ENCODE data around the gene CHST9. TPM values are rescaled to one million over a fixed set of nuclear protein-coding genes. Genes with fewer than 3 reads are reported as not detected.

CHST9 gene
- total and polyA plus RNA-seq, 7 donors = 0.12 to 3.1 (median 0.95) TPM; not detected in 1

DNA sequence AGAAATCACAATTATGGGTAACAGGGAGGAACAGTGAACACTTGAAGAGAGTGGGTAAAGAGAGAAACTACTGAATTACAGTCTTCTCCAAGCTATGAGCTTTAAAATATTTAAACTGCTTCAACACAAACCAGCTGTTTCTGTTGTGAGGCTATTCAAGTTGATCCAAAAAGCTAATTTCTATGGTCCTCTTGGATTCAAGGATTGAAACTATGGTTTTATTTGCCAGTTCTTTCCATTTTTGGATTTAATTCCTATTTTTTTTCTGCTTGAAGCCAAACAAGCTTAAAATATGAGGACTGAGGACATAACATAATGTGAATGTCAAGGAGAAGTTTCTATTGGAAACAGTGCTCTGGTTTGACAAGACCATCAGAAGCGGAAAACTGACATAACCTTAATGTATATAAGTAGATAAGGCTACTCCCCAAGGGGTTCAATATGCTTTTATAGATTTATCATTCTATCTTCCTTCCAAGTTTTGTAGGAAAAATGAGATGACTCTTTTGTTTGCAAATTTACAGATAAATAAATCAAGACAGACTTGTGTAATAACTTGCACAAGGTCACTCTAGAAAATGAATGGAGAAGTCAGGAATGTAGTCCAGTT is 258.9 kb downstream of the CHST9 start:
- TF ChIP-seq POLR2AphosphoS5 (IDR thresholded peaks at IDR 0.05) (no peak), EP300 (IDR thresholded peaks at IDR 0.05) (no peak), POLR2A (IDR thresholded peaks at IDR 0.05) (no peak)
- TF ChIP-seq, protein P1, sequence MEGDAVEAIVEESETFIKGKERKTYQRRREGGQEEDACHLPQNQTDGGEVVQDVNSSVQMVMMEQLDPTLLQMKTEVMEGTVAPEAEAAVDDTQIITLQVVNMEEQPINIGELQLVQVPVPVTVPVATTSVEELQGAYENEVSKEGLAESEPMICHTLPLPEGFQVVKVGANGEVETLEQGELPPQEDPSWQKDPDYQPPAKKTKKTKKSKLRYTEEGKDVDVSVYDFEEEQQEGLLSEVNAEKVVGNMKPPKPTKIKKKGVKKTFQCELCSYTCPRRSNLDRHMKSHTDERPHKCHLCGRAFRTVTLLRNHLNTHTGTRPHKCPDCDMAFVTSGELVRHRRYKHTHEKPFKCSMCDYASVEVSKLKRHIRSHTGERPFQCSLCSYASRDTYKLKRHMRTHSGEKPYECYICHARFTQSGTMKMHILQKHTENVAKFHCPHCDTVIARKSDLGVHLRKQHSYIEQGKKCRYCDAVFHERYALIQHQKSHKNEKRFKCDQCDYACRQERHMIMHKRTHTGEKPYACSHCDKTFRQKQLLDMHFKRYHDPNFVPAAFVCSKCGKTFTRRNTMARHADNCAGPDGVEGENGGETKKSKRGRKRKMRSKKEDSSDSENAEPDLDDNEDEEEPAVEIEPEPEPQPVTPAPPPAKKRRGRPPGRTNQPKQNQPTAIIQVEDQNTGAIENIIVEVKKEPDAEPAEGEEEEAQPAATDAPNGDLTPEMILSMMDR (IDR thresholded peaks at IDR 0.05) = no peak
- Histone ChIP-seq H3K36me3 (no peaks in the 10 kb centered on the region), H3K4me3 (no peak overlapping the region), H3K9me3 (no peaks in the 10 kb centered on the region), H3K4me1 (no peaks in the 10 kb centered on the region), H3K27me3 (no peaks in the 10 kb centered on the region), H3K27ac (no peak overlapping the region)
- intact Hi-C loops (cut with DNase I) = no loop called here
- DNase-seq = no peak
- WGBS, 2 donors = 0 to 71% methylated on average over 1 of the region's 1 CpG

DNA sequence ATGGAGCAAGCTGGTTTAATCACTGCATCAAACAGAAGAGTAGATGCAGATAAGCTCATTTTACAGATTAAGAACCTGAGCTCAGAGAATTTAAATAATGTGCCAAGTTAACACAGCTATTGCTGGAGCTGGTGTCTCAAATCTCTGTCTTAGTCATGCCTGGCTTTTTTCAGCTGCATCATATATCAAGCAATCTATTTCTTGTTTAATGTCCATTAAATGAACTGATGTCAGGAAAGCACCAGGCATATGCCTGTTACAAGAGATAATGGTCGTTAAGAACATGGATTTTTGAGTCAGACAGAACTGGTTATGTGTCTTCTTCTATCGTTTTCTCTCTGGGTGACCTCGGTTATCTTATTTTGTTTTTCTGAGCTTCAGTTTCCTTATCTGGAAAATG is 259.8 kb downstream of the CHST9 start:
- WGBS, 2 donors = 55 to 74% methylated on average over 3 of the region's 3 CpGs
- DNase-seq = no peak
- Histone ChIP-seq H3K4me3 (no peak overlapping the region), H3K27me3 (no peaks in the 10 kb centered on the region), H3K27ac (no peak overlapping the region), H3K36me3 (no peaks in the 10 kb centered on the region), H3K9me3 (no peaks in the 10 kb centered on the region), H3K4me1 (no peaks in the 10 kb centered on the region)
- TF ChIP-seq POLR2A (IDR thresholded peaks at IDR 0.05) (no peak), EP300 (IDR thresholded peaks at IDR 0.05) (no peak)
- intact Hi-C loops (cut with DNase I) = no loop called here

DNA sequence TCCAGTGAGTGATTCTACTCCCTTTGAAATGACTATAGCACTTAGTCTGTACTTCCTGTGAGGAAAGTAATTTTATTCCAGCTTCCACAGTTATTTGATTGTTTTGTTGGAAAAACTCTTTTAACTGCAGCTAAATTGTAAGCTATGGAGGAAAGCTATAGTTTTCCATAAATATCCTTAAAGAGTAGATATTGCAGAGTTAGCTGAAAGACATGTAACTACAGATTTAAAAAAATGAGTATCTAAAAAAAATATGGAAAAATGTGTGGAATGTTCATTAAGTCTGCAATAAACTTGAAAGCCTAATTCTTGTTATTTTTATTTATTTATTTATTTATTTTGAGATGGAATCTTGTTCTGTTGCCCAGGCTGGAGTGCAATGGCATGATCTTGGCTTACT is 262.8 kb downstream of the CHST9 start:
- intact Hi-C loops (cut with DNase I) = no loop called here

DNA sequence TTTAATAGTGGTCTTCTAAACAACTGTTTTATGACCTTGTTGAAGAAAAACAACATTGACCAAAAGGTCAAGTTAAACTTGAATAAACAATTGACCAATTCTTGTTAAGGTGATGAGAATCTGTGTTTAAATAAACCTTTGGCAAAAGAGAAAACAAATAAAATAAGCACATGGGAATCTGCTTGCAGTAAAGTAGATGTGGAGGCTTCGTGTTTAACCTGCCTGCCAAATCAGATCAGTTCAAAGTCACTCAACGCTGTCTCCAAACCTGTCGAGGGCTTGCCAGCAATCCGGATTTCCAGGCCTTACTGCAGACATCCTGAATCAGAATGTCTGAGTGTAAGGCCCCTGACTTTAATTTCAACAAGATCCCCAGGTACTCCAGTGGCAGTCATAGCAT is 264.5 kb downstream of the CHST9 start:
- intact Hi-C loops (cut with DNase I) = no loop called here
- 31 to 58% methylated on average over 4 of the region's 4 CpGs for WGBS, 2 donors
- Histone ChIP-seq H3K36me3 (no peaks in the 10 kb centered on the region), H3K27me3 (no peaks in the 10 kb centered on the region), H3K27ac (no peak overlapping the region), H3K4me1 (peaks cover 0 to 5% (median 0%) of the 10 kb centered on the region in 4 donors), H3K9me3 (no peaks in the 10 kb centered on the region), H3K4me3 (no peak overlapping the region)
- no peak for TF ChIP-seq EP300 (IDR thresholded peaks at IDR 0.05)
- no peak for TF ChIP-seq POLR2A (IDR thresholded peaks at IDR 0.05)
- no peak for TF ChIP-seq POLR2AphosphoS5 (IDR thresholded peaks at IDR 0.05)
- TF ChIP-seq, protein P1 (IDR thresholded peaks at IDR 0.05) = no peak
- DNase-seq = no peak

More for the DNA sequence above, 262.8 kb downstream of the CHST9 start:
- H3K4me3 ChIP-seq = no peak overlapping the region
- no peaks in the 10 kb centered on the region for H3K36me3 ChIP-seq
- DNase-seq = no peak
- H3K27ac ChIP-seq = no peak overlapping the region
- no peaks in the 10 kb centered on the region for H3K9me3 ChIP-seq
- TF ChIP-seq, protein P1 (IDR thresholded peaks at IDR 0.05) = no peak
- no peak for TF ChIP-seq EP300 (IDR thresholded peaks at IDR 0.05)
- no peak for TF ChIP-seq POLR2A (IDR thresholded peaks at IDR 0.05)
- no peak for TF ChIP-seq POLR2AphosphoS5 (IDR thresholded peaks at IDR 0.05)
- peaks cover 0 to 5% (median 0%) of the 10 kb centered on the region in 4 donors for H3K4me1 ChIP-seq
- no peaks in the 10 kb centered on the region for H3K27me3 ChIP-seq

DNA sequence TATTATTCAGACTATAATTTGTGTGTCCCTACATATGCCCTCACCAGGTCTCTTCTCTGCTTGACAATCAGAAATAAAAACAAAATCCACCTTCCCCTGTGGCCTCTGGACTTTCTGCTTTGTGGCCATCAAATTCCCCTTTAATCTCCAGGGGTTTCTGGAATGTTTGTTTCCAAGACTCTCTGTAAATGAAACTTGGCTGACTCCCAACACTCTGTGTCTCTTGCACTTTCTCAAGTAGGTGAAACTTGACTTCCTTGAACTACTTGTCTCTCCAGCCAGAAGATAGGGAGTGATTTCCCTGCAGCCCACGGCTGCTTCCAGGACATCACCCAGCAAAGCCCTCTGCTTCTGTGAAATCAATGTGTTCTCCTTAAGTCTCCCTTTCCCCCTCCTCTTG is 265.5 kb downstream of the CHST9 start:
- H3K36me3 ChIP-seq = no peaks in the 10 kb centered on the region
- intact Hi-C loops (cut with DNase I) = no loop called here
- no peak for DNase-seq
- WGBS, 2 donors = 13 to 48% methylated on average over 1 of the region's 1 CpG
- no peaks in the 10 kb centered on the region for H3K27me3 ChIP-seq
- no peaks in the 10 kb centered on the region for H3K9me3 ChIP-seq
- H3K4me3 ChIP-seq = no peak overlapping the region
- H3K27ac ChIP-seq = no peak overlapping the region
- no peak for TF ChIP-seq EP300 (IDR thresholded peaks at IDR 0.05)
- TF ChIP-seq, protein P1 (IDR thresholded peaks at IDR 0.05) = no peak
- peaks cover 0 to 5% (median 0%) of the 10 kb centered on the region in 4 donors for H3K4me1 ChIP-seq

All from sigmoid colon (tissue), 7 donors.